HCT116 (cell line): ENCODE data around the gene NPTX1. TPM values are rescaled to one million over a fixed set of nuclear protein-coding genes. Genes with fewer than 3 reads are reported as not detected.

ENCODE experiments used
- ATAC-seq: fragments of 200-7000 bp; cut with Tn5 transposase; 2 replicates; pipeline ENCODE4 v1.9.1; 2020; ENCODE audit warnings: mild to moderate bottlenecking, moderate library complexity
- BruUV-seq: library from RNA; stranded (reverse); fragments of 400-500 nt; replicated peaks from 2 replicates; lab custom pipeline; 2021; lab: Mats Ljungman, UMichigan
- CTCF ChIA-PET: fragments of 300-600 bp; sonication (Branson Sonifier 250); formaldehyde crosslinking; loops from one replicate; lab custom pipeline; 2021; ENCODE audit warnings: antibody characterized with exemption; lab: Charles Lee
- POLR2A ChIA-PET: fragments of 300-600, 350-600 bp; sonication (Branson Sonifier 250); formaldehyde crosslinking; loops from one replicate; lab custom pipeline; 2021; ENCODE audit warnings: antibody characterized with exemption; lab: Charles Lee
- RAD21 ChIA-PET, 2 experiments: fragments of 300-600 bp; sonication (Branson Sonifier 250); formaldehyde crosslinking; loops; one replicate each; lab custom pipeline; 2023; ENCODE audit warnings: low total read pairs in 2 of 2; ENCODE audit not compliant: uncharacterized antibody in 2 of 2, unreplicated experiment in 2 of 2, low non-redundant PET in 1 of 2; lab: Charles Lee
- DNase-seq: peaks from one replicate; pipeline ENCODE4 v3.0.0-alpha.2; 2010; ENCODE audit warnings: low read depth, low spot score
- H2AFZ ChIP-seq: fragments of 200-600 bp; shearing (Covaris generic), sonication (generic); 2 replicates; pipeline ENCODE4 v1.6.1; 2017; ENCODE audit warnings: low read depth, mixed run types, mixed read lengths, antibody characterized with exemption, low read length; ENCODE audit not compliant: poor library complexity, severe bottlenecking
- H3K27ac ChIP-seq: 2 replicates; pipeline ENCODE4 v1.5.1; 2012; ENCODE audit warnings: low read depth, low read length
- H3K27me3 ChIP-seq: fragments of 200-600 bp; sonication (generic); 2 replicates; pipeline ENCODE4 v1.6.1; 2016; ENCODE audit warnings: mixed run types, low read length, mixed read lengths; ENCODE audit not compliant: insufficient read depth
- H3K36me3 ChIP-seq, 2 experiments: fragments of 200-500 bp in 1 of 2; fragments of 200-600 bp in 1 of 2; sonication (Bioruptor generic) in 1 of 2; sonication (generic) in 1 of 2; 2 replicates each; pipeline versions ENCODE4 v1.5.1 to v1.6.1; 2014 to 2016; ENCODE audit warnings: low read length in 2 of 2, inconsistent platforms in 1 of 2, mixed read lengths in 1 of 2, mixed run types in 1 of 2; ENCODE audit not compliant: insufficient read depth in 2 of 2, control insufficient read depth in 1 of 2
- H3K4me1 ChIP-seq, 2 experiments: fragments of 200-600 bp in 1 of 2; sonication (generic) in 1 of 2; 2 replicates each; pipeline versions ENCODE4 v1.5.1 to v1.6.1; 2012 to 2017; ENCODE audit warnings: low read length in 2 of 2, inconsistent platforms in 1 of 2, mild to moderate bottlenecking in 1 of 2, mixed read lengths in 1 of 2, mixed run types in 1 of 2, moderate library complexity in 1 of 2; ENCODE audit not compliant: insufficient read depth in 2 of 2, control insufficient read depth in 1 of 2
- H3K4me2 ChIP-seq: fragments of 200-600 bp; sonication (generic); 2 replicates; pipeline ENCODE4 v1.6.1; 2017; ENCODE audit warnings: mixed run types, low read length, mixed read lengths
- H3K4me3 ChIP-seq, 2 experiments: fragments of 200-600 bp in 1 of 2; sonication (generic) in 1 of 2; replicated peaks in 1 of 2; 2 replicates each; pipeline ENCODE4 v1.5.1; 2011 to 2016; ENCODE audit warnings: low read length in 2 of 2, control low read depth in 1 of 2, low read depth in 1 of 2, mild to moderate bottlenecking in 1 of 2, mixed read lengths in 1 of 2, mixed run types in 1 of 2
- H3K79me2 ChIP-seq: fragments of 200-600 bp; sonication (generic); 2 replicates; pipeline ENCODE4 v1.6.1; 2017; ENCODE audit warnings: mild to moderate bottlenecking, mixed run types, low read length, moderate library complexity, mixed read lengths; ENCODE audit not compliant: insufficient read depth
- H3K9ac ChIP-seq: fragments of 200-600 bp; sonication (generic); 2 replicates; pipeline ENCODE4 v1.6.1; 2016; ENCODE audit warnings: low read length, mixed read lengths
- H3K9me2 ChIP-seq: fragments of 200-600 bp; sonication (generic), shearing (Covaris generic); 2 replicates; pipeline ENCODE4 v1.6.1; 2017; ENCODE audit warnings: mixed run types, mild to moderate bottlenecking, moderate library complexity; ENCODE audit not compliant: insufficient read depth
- H3K9me3 ChIP-seq, 2 experiments: fragments of 200-500 bp in 1 of 2; fragments of 200-600 bp in 1 of 2; sonication (Bioruptor generic) in 1 of 2; sonication (generic) in 1 of 2; 2 replicates each; pipeline ENCODE4 v1.6.1; 2014 to 2017; ENCODE audit warnings: low read length in 2 of 2, mixed read lengths in 2 of 2, inconsistent platforms in 1 of 2, low read depth in 1 of 2, mild to moderate bottlenecking in 1 of 2, mixed run types in 1 of 2, moderate library complexity in 1 of 2; ENCODE audit not compliant: control insufficient read depth in 1 of 2, insufficient read depth in 1 of 2
- H4K20me1 ChIP-seq: fragments of 200-600 bp; sonication (generic), shearing (Covaris generic); 2 replicates; pipeline ENCODE4 v1.6.1; 2017; ENCODE audit warnings: mixed run types, mild to moderate bottlenecking, moderate library complexity; ENCODE audit not compliant: insufficient read depth
- ATF3 ChIP-seq: IDR thresholded peaks from 2 replicates; pipeline ENCODE4 v1.6.1; 2012
- CBX3 ChIP-seq: IDR thresholded peaks from 2 replicates; pipeline ENCODE4 v1.6.1; 2012; ENCODE audit warnings: low read depth
- EGR1 ChIP-seq: IDR thresholded peaks from 2 replicates; pipeline ENCODE4 v1.6.1; 2012; ENCODE audit warnings: low read depth
- EZH2phosphoT487 ChIP-seq: fragments of 200-600 bp; IDR thresholded peaks from 2 replicates; pipeline ENCODE4 v1.6.1; 2018; ENCODE audit warnings: antibody characterized with exemption, borderline replicate concordance
- FOSL1 ChIP-seq: IDR thresholded peaks from 2 replicates; pipeline ENCODE4 v1.6.1; 2012; ENCODE audit warnings: low read depth
- POLR2A ChIP-seq: IDR thresholded peaks from 2 replicates; pipeline ENCODE4 v1.7.0; 2011; ENCODE audit warnings: borderline replicate concordance; ENCODE audit not compliant: insufficient read depth, insufficient read length; ENCODE audit errors: extremely low read depth
- POLR2AphosphoS5 ChIP-seq: IDR thresholded peaks from 2 replicates; pipeline ENCODE4 v1.6.1; 2011; ENCODE audit warnings: mild to moderate bottlenecking, low read depth, low read length, moderate library complexity
- RAD21 ChIP-seq: IDR thresholded peaks from 2 replicates; pipeline ENCODE4 v1.6.1; 2012; ENCODE audit warnings: low read depth, mild to moderate bottlenecking
- REST ChIP-seq: IDR thresholded peaks from 2 replicates; pipeline ENCODE4 v1.6.1; 2012; ENCODE audit warnings: low read depth
- SRF ChIP-seq: IDR thresholded peaks from 2 replicates; pipeline ENCODE4 v1.6.1; 2012; ENCODE audit warnings: low read depth
- TCF7L2 ChIP-seq: IDR thresholded peaks from 2 replicates; pipeline ENCODE4 v1.7.0; 2011; ENCODE audit warnings: borderline replicate concordance, inconsistent platforms; ENCODE audit not compliant: insufficient read depth, insufficient read length; ENCODE audit errors: extremely low read depth
- YY1 ChIP-seq: IDR thresholded peaks from 2 replicates; pipeline ENCODE4 v1.6.1; 2011; ENCODE audit warnings: low read length, low read depth, moderate library complexity, mild to moderate bottlenecking; ENCODE audit not compliant: insufficient replicate concordance; ENCODE audit errors: extremely low read depth
- ZFX ChIP-seq: fragments of 450-650 bp; IDR thresholded peaks from 2 replicates; pipeline ENCODE4 v1.6.1; 2017
- ZNF274 ChIP-seq: fragments of 200-500 bp; sonication (Bioruptor generic); IDR thresholded peaks from 2 replicates; pipeline ENCODE4 v1.6.1; 2014; ENCODE audit warnings: mild to moderate bottlenecking, low read depth, low read length, inconsistent platforms
- intact Hi-C: fragments of 100-400 bp; cut with micrococcal nuclease; formaldehyde crosslinking; loops from 2 replicates; pipeline ENCODE4 v1.10.0; 2022
- total RNA-seq: library from RNA; stranded (reverse); gene quantifications from one replicate; pipeline ENCODE4 v1.2.1, GENCODE V29; 2021; ENCODE audit not compliant: unreplicated experiment
- TF ChIP-seq, protein P1 (sequence below), 3 experiments: fragments of 200-600 bp in 1 of 3; sonication (generic) in 1 of 3; IDR thresholded peaks in 2 of 3; conservative IDR thresholded peaks in 1 of 3; 2 replicates each; pipeline ENCODE4 v1.5.1; 2012 to 2017; ENCODE audit warnings: low read depth in 2 of 3, low read length in 2 of 3, antibody characterized with exemption in 1 of 3, borderline replicate concordance in 1 of 3, control low read depth in 1 of 3, mild to moderate bottlenecking in 1 of 3, mixed read lengths in 1 of 3, mixed run types in 1 of 3, moderate library complexity in 1 of 3; ENCODE audit not compliant: insufficient read depth in 1 of 3
- TF ChIP-seq, protein P2 (sequence below): IDR thresholded peaks from 2 replicates; pipeline ENCODE4 v1.6.1; 2011; ENCODE audit warnings: mild to moderate bottlenecking, low read length, moderate library complexity; ENCODE audit not compliant: insufficient replicate concordance; ENCODE audit errors: extremely low read depth
- TF ChIP-seq, protein P3 (sequence below): IDR thresholded peaks from 2 replicates; pipeline ENCODE4 v1.6.1; 2012

NPTX1 gene
- total RNA-seq, 1 experiment from 2014 or later: 0.15 TPM

- H3K4me1 ChIP-seq: peaks cover 5 to 23% of the 10 kb centered on the region in 2 experiments; a peak in 3 of 4 replicates
- BruUV-seq: no TSS peak
- intact Hi-C loops: no loop called here
- DNase-seq: no peak
- no peak overlapping the region for H2AFZ ChIP-seq
- no peak overlapping the region for H3K4me2 ChIP-seq
- no peak for TF ChIP-seq EZH2phosphoT487
- no peak for TF ChIP-seq RAD21
- TF ChIP-seq, protein P1, sequence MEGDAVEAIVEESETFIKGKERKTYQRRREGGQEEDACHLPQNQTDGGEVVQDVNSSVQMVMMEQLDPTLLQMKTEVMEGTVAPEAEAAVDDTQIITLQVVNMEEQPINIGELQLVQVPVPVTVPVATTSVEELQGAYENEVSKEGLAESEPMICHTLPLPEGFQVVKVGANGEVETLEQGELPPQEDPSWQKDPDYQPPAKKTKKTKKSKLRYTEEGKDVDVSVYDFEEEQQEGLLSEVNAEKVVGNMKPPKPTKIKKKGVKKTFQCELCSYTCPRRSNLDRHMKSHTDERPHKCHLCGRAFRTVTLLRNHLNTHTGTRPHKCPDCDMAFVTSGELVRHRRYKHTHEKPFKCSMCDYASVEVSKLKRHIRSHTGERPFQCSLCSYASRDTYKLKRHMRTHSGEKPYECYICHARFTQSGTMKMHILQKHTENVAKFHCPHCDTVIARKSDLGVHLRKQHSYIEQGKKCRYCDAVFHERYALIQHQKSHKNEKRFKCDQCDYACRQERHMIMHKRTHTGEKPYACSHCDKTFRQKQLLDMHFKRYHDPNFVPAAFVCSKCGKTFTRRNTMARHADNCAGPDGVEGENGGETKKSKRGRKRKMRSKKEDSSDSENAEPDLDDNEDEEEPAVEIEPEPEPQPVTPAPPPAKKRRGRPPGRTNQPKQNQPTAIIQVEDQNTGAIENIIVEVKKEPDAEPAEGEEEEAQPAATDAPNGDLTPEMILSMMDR (IDR thresholded peaks at IDR 0.05 in 2 of 3, conservative IDR thresholded peaks at IDR 0.05 in 1 of 3; ENCODE audit: borderline replicate concordance in 1 of 3, insufficient read depth in 1 of 3, low read depth in 2 of 3, low read length in 2 of 3): no peak
- no peak for TF ChIP-seq EGR1
- no peak for TF ChIP-seq ZFX
- TF ChIP-seq REST: no peak
- TF ChIP-seq SRF: no peak
- no peak for TF ChIP-seq POLR2A
- TF ChIP-seq POLR2AphosphoS5: no peak
- no peak for TF ChIP-seq YY1
- TF ChIP-seq ATF3: no peak
- TF ChIP-seq ZNF274: no peak
- no peak for TF ChIP-seq TCF7L2
- TF ChIP-seq, protein P2, sequence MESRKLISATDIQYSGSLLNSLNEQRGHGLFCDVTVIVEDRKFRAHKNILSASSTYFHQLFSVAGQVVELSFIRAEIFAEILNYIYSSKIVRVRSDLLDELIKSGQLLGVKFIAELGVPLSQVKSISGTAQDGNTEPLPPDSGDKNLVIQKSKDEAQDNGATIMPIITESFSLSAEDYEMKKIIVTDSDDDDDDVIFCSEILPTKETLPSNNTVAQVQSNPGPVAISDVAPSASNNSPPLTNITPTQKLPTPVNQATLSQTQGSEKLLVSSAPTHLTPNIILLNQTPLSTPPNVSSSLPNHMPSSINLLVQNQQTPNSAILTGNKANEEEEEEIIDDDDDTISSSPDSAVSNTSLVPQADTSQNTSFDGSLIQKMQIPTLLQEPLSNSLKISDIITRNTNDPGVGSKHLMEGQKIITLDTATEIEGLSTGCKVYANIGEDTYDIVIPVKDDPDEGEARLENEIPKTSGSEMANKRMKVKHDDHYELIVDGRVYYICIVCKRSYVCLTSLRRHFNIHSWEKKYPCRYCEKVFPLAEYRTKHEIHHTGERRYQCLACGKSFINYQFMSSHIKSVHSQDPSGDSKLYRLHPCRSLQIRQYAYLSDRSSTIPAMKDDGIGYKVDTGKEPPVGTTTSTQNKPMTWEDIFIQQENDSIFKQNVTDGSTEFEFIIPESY: no peak
- TF ChIP-seq CBX3: no peak
- TF ChIP-seq, protein P3, sequence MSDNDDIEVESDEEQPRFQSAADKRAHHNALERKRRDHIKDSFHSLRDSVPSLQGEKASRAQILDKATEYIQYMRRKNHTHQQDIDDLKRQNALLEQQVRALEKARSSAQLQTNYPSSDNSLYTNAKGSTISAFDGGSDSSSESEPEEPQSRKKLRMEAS: no peak
- TF ChIP-seq FOSL1: no peak
- TF ChIP-seq, all 23 proteins: peak for 0
- CTCF ChIA-PET: no interaction called here
- Histone ChIP-seq H3K27me3 (no peaks in the 10 kb centered on the region), H4K20me1 (no peaks in the 10 kb centered on the region), H3K9me2 (no peaks in the 10 kb centered on the region), H3K27ac (no peak overlapping the region), H3K9me3 (no peaks in the 10 kb centered on the region), H3K36me3 (no peaks in the 10 kb centered on the region), H3K4me3 (no peak overlapping the region), H3K79me2 (no peaks in the 10 kb centered on the region), H3K9ac (no peak overlapping the region)
- ATAC-seq: no peak
- POLR2A ChIA-PET: no interaction called here
- RAD21 ChIA-PET: no interaction called here
Observed at GRCh38 chr17:80460429-80460834, 16.0 kb downstream of the NPTX1 start.
